ENCODE data around the gene RPL27. TPM values are rescaled to one million over a fixed set of nuclear protein-coding genes. Genes with fewer than 3 reads are reported as not detected.
A peak's percentile ranks its signal among the peaks of the same experiment; 100 is the strongest.

Gene RPL27
- total and polyA plus RNA-seq, 2 of the 13 experiments (the other 11 are each of a cell fraction or from before 2014, with no cell fraction given): 1,585 to 5,840 TPM

GRCh38 chr17:42980766-42981397 is 17.3 kb upstream of the RPL27 start (continued):
- peak; percentile 38; the same call in 1 of the 2 replicates for TF ChIP-seq ZNF609 (CRISPR knock-in tag; IDR thresholded peaks at IDR 0.05; ENCODE audit: borderline replicate concordance)
- peak; percentile 94; the same call in 1 of the 2 replicates for TF ChIP-seq CREBL2 (CRISPR knock-in tag; IDR thresholded peaks at IDR 0.05; ENCODE audit: borderline replicate concordance)
- peak; percentile 66; the same call in 1 of the 2 replicates for TF ChIP-seq CENPT (CRISPR knock-in tag; IDR thresholded peaks at IDR 0.05; ENCODE audit: low read depth)
- TF ChIP-seq, protein P1, sequence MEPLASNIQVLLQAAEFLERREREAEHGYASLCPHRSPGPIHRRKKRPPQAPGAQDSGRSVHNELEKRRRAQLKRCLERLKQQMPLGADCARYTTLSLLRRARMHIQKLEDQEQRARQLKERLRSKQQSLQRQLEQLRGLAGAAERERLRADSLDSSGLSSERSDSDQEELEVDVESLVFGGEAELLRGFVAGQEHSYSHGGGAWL (CRISPR knock-in tag; IDR thresholded peaks at IDR 0.05): peak; percentile 40; the same call in 1 of the 2 replicates
- peak; percentile 89 for TF ChIP-seq ZNF883 (CRISPR knock-in tag; IDR thresholded peaks at IDR 0.05; ENCODE audit: not compliant biosample characterization)
- TF ChIP-seq RFXAP (CRISPR knock-in tag; IDR thresholded peaks at IDR 0.05; ENCODE audit: borderline replicate concordance): peak; percentile 17; the same call in 1 of the 2 replicates
- 0 out of 2 replicates have a peak, but pooled peaks have one; percentile 24 for TF ChIP-seq NFKB2 (CRISPR knock-in tag; IDR thresholded peaks at IDR 0.05; ENCODE audit: borderline replicate concordance)
- peak; percentile 69; the same call in 1 of the 2 replicates for TF ChIP-seq JUNB (CRISPR knock-in tag; IDR thresholded peaks at IDR 0.05; ENCODE audit: borderline replicate concordance)
- 0 out of 2 replicates have a peak, but pooled peaks have one; percentile 28 for TF ChIP-seq ZNF142 (CRISPR knock-in tag; IDR thresholded peaks at IDR 0.05)
- peak; percentile 91 for TF ChIP-seq ZNF274 (CRISPR knock-in tag; IDR thresholded peaks at IDR 0.05)

Measured in HepG2 (cell line).